Measurements from ENCODE around the gene EDIL3.
A peak's percentile ranks its signal among the peaks of the same experiment; 100 is the strongest.

The EDIL3 gene

GRCh38 chr5:83900306-83900705 lies 484.4 kb downstream of the EDIL3 start:
- DNase-seq (ENCODE audit: low spot score): peak; percentile 4

GRCh38 chr5:83899326-83899970 lies 485.2 kb downstream of the EDIL3 start:
- DNase-seq (ENCODE audit: low spot score): peak; percentile 23

GRCh38 chr5:83895860-83896259 lies 488.8 kb downstream of the EDIL3 start:
- no peak for DNase-seq (ENCODE audit: low spot score)

DNA sequence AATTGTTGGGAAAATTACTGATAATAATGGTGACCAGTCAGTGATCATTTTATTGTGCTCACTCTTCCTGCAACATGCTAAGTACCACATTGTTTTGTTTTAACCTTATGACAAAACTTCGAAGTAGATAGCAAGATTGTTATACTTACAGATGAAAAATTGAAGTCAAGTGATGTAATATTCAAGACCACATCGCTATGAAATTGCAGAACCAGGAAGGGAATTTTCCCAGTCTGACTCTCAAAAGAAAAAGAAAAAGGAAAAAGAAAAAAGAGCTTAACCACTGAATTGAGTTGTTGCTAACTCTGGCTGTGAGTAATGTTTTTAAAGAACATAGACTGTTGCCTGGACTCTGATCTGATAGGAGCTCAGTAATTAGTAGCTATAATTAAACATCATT lies 493.4 kb downstream of the EDIL3 start:
- DNase-seq (ENCODE audit: low spot score): no peak

Data from GM03348 (cell line).